K562 (cell line): ENCODE data around the gene KAT6B. TPM values are rescaled to one million over a fixed set of nuclear protein-coding genes. Genes with fewer than 3 reads are reported as not detected.

ENCODE experiments used
- ASH1L ChIP-seq: fragments of 450-650 bp; IDR thresholded peaks from 2 replicates; pipeline ENCODE4 v1.6.1; 2018; ENCODE audit warnings: borderline replicate concordance, mild to moderate bottlenecking, low read depth; ENCODE audit not compliant: partially characterized antibody
- FOXA3 ChIP-seq, 2 experiments: fragments of 450-650 bp in 1 of 2; sonication (generic) in 1 of 2; formaldehyde crosslinking; IDR thresholded peaks in 1 of 2; conservative IDR thresholded peaks in 1 of 2; 2 replicates each; pipeline versions ENCODE4 v1.4.0 to v1.8.0; 2020 to 2022; ENCODE audit warnings: mild to moderate bottlenecking in 2 of 2, missing genetic modification reagents in 1 of 2
- GATAD2B ChIP-seq: fragments of 450-650 bp; IDR thresholded peaks from 2 replicates; pipeline ENCODE4 v1.6.1; 2017; ENCODE audit warnings: mild to moderate bottlenecking, borderline replicate concordance
- GMEB1 ChIP-seq: fragments of 250-450 bp; sonication (Bioruptor Pico); IDR thresholded peaks from 2 replicates; pipeline ENCODE4 v1.4.0; 2020; ENCODE audit warnings: mild to moderate bottlenecking
- HOXB6 ChIP-seq: fragments of 250-450 bp; sonication (Bioruptor Pico); IDR thresholded peaks from 2 replicates; pipeline ENCODE4 v1.5.1; 2022; ENCODE audit warnings: mild to moderate bottlenecking, borderline replicate concordance
- L3MBTL2 ChIP-seq: fragments of 450-650 bp; IDR thresholded peaks from 2 replicates; pipeline ENCODE4 v1.6.1; 2016; ENCODE audit warnings: mild to moderate bottlenecking, moderate library complexity
- LCOR ChIP-seq: sonication (generic); formaldehyde crosslinking; IDR thresholded peaks from 2 replicates; pipeline ENCODE4 v1.8.0; 2022; ENCODE audit warnings: mild to moderate bottlenecking, missing genetic modification reagents
- MECOM ChIP-seq: fragments of 250-450 bp; sonication (Bioruptor Pico); IDR thresholded peaks from 2 replicates; pipeline ENCODE4 v1.8.0; 2022; ENCODE audit warnings: inconsistent platforms
- NCOR1 ChIP-seq: fragments of 450-650 bp; IDR thresholded peaks from 2 replicates; pipeline ENCODE4 v1.6.1; 2016; ENCODE audit warnings: mild to moderate bottlenecking, moderate library complexity
- NFYB ChIP-seq: IDR thresholded peaks from 2 replicates; pipeline ENCODE4 v1.6.1; 2011; ENCODE audit warnings: mild to moderate bottlenecking, moderate library complexity; ENCODE audit not compliant: insufficient read length; ENCODE audit errors: extremely low read depth
- PKNOX1 ChIP-seq: fragments of 450-650 bp; IDR thresholded peaks from 2 replicates; pipeline ENCODE4 v1.6.1; 2016
- POU5F1 ChIP-seq: fragments of 150-350 bp; IDR thresholded peaks from 2 replicates; pipeline ENCODE4 v1.6.1; 2014; ENCODE audit warnings: borderline replicate concordance, low read length, low read depth, mild to moderate bottlenecking; ENCODE audit not compliant: partially characterized antibody
- RBM17 ChIP-seq: fragments of 200-400 bp; formaldehyde crosslinking; IDR thresholded peaks from 2 replicates; pipeline ENCODE4 v1.6.1; 2017; ENCODE audit warnings: low read depth, mild to moderate bottlenecking, low read length, borderline replicate concordance
- RFX1 ChIP-seq: fragments of 450-650 bp; IDR thresholded peaks from 2 replicates; pipeline ENCODE4 v1.6.1; 2016; ENCODE audit warnings: mild to moderate bottlenecking, moderate library complexity
- SMARCE1 ChIP-seq: fragments of 450-650 bp; IDR thresholded peaks from 2 replicates; pipeline ENCODE4 v1.7.1; 2016; ENCODE audit warnings: mild to moderate bottlenecking
- TAF7 ChIP-seq: fragments of 450-650 bp; IDR thresholded peaks from 2 replicates; pipeline ENCODE4 v1.6.1; 2016; ENCODE audit warnings: missing genetic modification characterization, missing compliant biosample characterization
- TBP ChIP-seq: optimal IDR thresholded peaks from 2 replicates; pipeline ENCODE3; 2011; ENCODE audit warnings: low read depth, low read length, improper control_type of control experiment
- ZBTB26 ChIP-seq: fragments of 450-650 bp; formaldehyde crosslinking; IDR thresholded peaks from 2 replicates; pipeline ENCODE4 v1.4.0; 2022; ENCODE audit warnings: missing genetic modification characterization
- ZFX ChIP-seq: sonication (generic); formaldehyde crosslinking; IDR thresholded peaks from 2 replicates; pipeline ENCODE4 v1.8.0; 2022; ENCODE audit warnings: mild to moderate bottlenecking, missing genetic modification reagents, moderate library complexity
- ZNF12 ChIP-seq: sonication (generic); formaldehyde crosslinking; IDR thresholded peaks from 2 replicates; pipeline ENCODE4 v1.4.0; 2020; ENCODE audit warnings: mild to moderate bottlenecking, missing genetic modification reagents
- ZNF23 ChIP-seq: fragments of 250-450 bp; sonication (Bioruptor Pico); IDR thresholded peaks from 2 replicates; pipeline ENCODE4 v1.4.0; 2020; ENCODE audit warnings: mild to moderate bottlenecking
- ZNF384 ChIP-seq: IDR thresholded peaks from 2 replicates; pipeline ENCODE4 v1.6.1; 2012; ENCODE audit warnings: low read depth, low read length, improper control_type of control experiment
- ZNF561 ChIP-seq: fragments of 450-650 bp; formaldehyde crosslinking; conservative IDR thresholded peaks from 2 replicates; pipeline ENCODE4 v1.4.0; 2020; ENCODE audit warnings: mild to moderate bottlenecking, moderate library complexity
- ZNF583 ChIP-seq: fragments of 250-450 bp; sonication (Bioruptor Pico); IDR thresholded peaks from 2 replicates; pipeline ENCODE4 v1.4.0; 2020
- polyA plus RNA-seq, 8 experiments: library from polyadenylated mRNA; depleted of rRNA in 4 of 8; stranded (reverse) in 5 of 8; unstranded in 3 of 8; fragments of >200 nt; fragmentation: Nextera tagmentation in 2 of 8; fragmentation: Illumina TruSeq in 1 of 8; extraction: Ambion mirVana in 2 of 8; extraction: Trizol in 1 of 8; gene quantifications; 2 replicates each; pipeline versions ENCODE4 v1.2.1 to v1.2.3, GENCODE V29; 2011 to 2014; ENCODE audit warnings: inconsistent platforms in 1 of 8, missing spikeins in 1 of 8
- total RNA-seq, 7 experiments: library from RNA; depleted of rRNA in 6 of 7; stranded (reverse); fragments of >200 nt in 6 of 7; fragmentation: Illumina TruSeq in 2 of 7; extraction: Trizol in 2 of 7; gene quantifications; 2 replicates each; pipeline versions ENCODE4 v1.2.1 to v1.2.3, GENCODE V29; 2011 to 2021; ENCODE audit warnings: low replicate concordance in 1 of 7
- TF ChIP-seq, protein P1 (sequence below): sonication (generic); formaldehyde crosslinking; IDR thresholded peaks from 2 replicates; pipeline ENCODE4 v1.9.0; 2022; ENCODE audit warnings: mild to moderate bottlenecking, missing genetic modification reagents

KAT6B gene
- total and polyA plus RNA-seq, 9 of the 15 experiments (the other 6 are each of a cell fraction or from before 2014, with no cell fraction given) = 1.4 to 9.2 (median 6.8) TPM

GRCh38 chr10:75048669-75049098 lies 222.3 kb downstream of the KAT6B start (continued):
- TF ChIP-seq PKNOX1 (peak; percentile 53; the same call in 1 of the 2 replicates), GATAD2B (no peak), MECOM (CRISPR knock-in tag) (0 out of 2 replicates have a peak, but pooled peaks have one; percentile 5), NFYB (no peak), RBM17 (no peak), ZNF384 (no peak), TBP (no peak), ZNF23 (no peak), ZNF561 (CRISPR knock-in tag) (no peak), ZNF12 (no peak), LCOR (no peak), ZNF583 (CRISPR knock-in tag) (0 out of 2 replicates have a peak, but pooled peaks have one; percentile 27), ZFX (CRISPR knock-in tag) (no peak), TAF7 (no peak), POU5F1 (no peak), NCOR1 (no peak), HOXB6 (CRISPR knock-in tag) (no peak), ASH1L (no peak), L3MBTL2 (0 out of 2 replicates have a peak, but pooled peaks have one; percentile 42), ZBTB26 (CRISPR knock-in tag) (no peak), GMEB1 (CRISPR knock-in tag) (peak; percentile 37; the same call in 1 of the 2 replicates), SMARCE1 (no peak), FOXA3 (CRISPR knock-in tag; conservative IDR thresholded peaks at IDR 0.05 in 1 of 2, IDR thresholded peaks at IDR 0.05 in 1 of 2) (no peak), RFX1 (no peak)
- TF ChIP-seq, protein P1, sequence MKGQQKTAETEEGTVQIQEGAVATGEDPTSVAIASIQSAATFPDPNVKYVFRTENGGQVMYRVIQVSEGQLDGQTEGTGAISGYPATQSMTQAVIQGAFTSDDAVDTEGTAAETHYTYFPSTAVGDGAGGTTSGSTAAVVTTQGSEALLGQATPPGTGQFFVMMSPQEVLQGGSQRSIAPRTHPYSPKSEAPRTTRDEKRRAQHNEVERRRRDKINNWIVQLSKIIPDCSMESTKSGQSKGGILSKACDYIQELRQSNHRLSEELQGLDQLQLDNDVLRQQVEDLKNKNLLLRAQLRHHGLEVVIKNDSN (CRISPR knock-in tag) = no peak
